ENCODE measurements around the gene ARHGEF1.

DNA sequence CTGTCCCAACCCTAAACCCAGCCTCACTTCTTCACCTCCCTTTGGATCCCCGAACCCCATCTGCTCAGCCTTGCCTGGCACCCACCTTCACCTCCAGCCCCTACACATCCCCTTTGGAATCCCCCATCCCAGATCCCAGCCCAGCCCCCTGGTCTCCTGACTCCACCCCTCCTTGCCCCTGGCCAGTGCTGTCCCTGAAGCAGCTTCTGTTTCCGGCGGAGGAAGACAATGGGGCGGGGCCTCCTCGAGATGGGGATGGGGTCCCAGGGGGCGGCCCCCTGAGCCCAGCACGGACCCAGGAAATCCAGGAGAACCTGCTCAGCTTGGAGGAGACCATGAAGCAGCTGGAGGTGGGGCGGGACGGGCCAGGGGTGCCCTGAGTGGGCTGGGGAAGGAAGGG, 23.3 kb downstream of the ARHGEF1 start:
- TF ChIP-seq, protein P1, sequence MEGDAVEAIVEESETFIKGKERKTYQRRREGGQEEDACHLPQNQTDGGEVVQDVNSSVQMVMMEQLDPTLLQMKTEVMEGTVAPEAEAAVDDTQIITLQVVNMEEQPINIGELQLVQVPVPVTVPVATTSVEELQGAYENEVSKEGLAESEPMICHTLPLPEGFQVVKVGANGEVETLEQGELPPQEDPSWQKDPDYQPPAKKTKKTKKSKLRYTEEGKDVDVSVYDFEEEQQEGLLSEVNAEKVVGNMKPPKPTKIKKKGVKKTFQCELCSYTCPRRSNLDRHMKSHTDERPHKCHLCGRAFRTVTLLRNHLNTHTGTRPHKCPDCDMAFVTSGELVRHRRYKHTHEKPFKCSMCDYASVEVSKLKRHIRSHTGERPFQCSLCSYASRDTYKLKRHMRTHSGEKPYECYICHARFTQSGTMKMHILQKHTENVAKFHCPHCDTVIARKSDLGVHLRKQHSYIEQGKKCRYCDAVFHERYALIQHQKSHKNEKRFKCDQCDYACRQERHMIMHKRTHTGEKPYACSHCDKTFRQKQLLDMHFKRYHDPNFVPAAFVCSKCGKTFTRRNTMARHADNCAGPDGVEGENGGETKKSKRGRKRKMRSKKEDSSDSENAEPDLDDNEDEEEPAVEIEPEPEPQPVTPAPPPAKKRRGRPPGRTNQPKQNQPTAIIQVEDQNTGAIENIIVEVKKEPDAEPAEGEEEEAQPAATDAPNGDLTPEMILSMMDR (IDR thresholded peaks at IDR 0.05) = no peak
- TF ChIP-seq POLR2A (IDR thresholded peaks at IDR 0.05) = no peak

Measured in body of pancreas (tissue), 4 donors.